Measurements from ENCODE around the gene C1orf216. TPM values are rescaled to one million over a fixed set of nuclear protein-coding genes. Genes with fewer than 3 reads are reported as not detected.

C1orf216 gene
- total RNA-seq, 1 experiment from 2014 or later = 10.1 TPM

DNA sequence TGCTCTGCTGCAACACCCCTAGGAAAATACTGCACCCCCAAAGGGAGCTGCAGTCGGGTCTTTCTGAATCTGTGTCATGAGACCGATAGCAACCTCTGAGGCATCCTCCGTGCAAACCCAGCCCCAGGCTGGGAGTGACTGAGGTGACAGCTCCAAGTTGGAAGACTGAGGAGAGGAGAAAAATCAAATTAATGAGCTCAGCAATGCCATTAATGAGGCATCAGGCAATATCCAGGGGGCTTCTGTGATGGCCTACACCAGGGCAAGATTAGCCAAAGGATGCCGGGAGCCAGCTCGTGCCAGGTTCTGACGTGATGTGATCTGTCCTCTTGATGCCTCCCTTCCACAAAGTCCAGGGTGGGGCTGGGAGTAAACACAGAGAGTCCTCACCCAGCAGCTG lies 46.6 kb downstream of the C1orf216 start:
- DNase-seq (ENCODE audit: low spot score) (no peak), ATAC-seq (no peak)
- ChIA-PET CTCF (no interaction called here), POLR2A (no interaction called here)
- H3K27me3 Mint-ChIP-seq (ENCODE audit: low read depth) = peaks cover 8% of the 10 kb centered on the region
- H3K9me3 Mint-ChIP-seq = no peaks in the 10 kb centered on the region
- peaks cover 4% of the 10 kb centered on the region for H3K4me1 Mint-ChIP-seq
- no peak for TF ChIP-seq NR2C2 (CRISPR knock-in tag; IDR thresholded peaks at IDR 0.05)
- no peak for TF ChIP-seq SOX15 (CRISPR knock-in tag; IDR thresholded peaks at IDR 0.05)
- TF ChIP-seq PREB (CRISPR knock-in tag; IDR thresholded peaks at IDR 0.05; ENCODE audit: borderline replicate concordance) = no peak
- no peak for TF ChIP-seq TCF7 (CRISPR knock-in tag; IDR thresholded peaks at IDR 0.05; ENCODE audit: low read depth)
- no peak for TF ChIP-seq IRF1 (CRISPR knock-in tag; IDR thresholded peaks at IDR 0.05)
- TF ChIP-seq, protein P1, sequence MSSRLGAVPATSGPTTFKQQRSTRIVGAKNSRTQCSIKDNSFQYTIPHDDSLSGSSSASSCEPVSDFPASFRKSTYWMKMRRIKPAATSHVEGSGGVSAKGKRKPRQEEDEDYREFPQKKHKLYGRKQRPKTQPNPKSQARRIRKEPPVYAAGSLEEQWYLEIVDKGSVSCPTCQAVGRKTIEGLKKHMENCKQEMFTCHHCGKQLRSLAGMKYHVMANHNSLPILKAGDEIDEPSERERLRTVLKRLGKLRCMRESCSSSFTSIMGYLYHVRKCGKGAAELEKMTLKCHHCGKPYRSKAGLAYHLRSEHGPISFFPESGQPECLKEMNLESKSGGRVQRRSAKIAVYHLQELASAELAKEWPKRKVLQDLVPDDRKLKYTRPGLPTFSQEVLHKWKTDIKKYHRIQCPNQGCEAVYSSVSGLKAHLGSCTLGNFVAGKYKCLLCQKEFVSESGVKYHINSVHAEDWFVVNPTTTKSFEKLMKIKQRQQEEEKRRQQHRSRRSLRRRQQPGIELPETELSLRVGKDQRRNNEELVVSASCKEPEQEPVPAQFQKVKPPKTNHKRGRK (CRISPR knock-in tag; IDR thresholded peaks at IDR 0.05; ENCODE audit: borderline replicate concordance) = no peak
- TF ChIP-seq, protein P2, sequence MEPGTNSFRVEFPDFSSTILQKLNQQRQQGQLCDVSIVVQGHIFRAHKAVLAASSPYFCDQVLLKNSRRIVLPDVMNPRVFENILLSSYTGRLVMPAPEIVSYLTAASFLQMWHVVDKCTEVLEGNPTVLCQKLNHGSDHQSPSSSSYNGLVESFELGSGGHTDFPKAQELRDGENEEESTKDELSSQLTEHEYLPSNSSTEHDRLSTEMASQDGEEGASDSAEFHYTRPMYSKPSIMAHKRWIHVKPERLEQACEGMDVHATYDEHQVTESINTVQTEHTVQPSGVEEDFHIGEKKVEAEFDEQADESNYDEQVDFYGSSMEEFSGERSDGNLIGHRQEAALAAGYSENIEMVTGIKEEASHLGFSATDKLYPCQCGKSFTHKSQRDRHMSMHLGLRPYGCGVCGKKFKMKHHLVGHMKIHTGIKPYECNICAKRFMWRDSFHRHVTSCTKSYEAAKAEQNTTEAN (CRISPR knock-in tag; IDR thresholded peaks at IDR 0.05) = no peak
- TF ChIP-seq SMAD4 (CRISPR knock-in tag; IDR thresholded peaks at IDR 0.05) = no peak
- no peak for TF ChIP-seq ZNF396 (CRISPR knock-in tag; IDR thresholded peaks at IDR 0.05; ENCODE audit: borderline replicate concordance)
- no peak for TF ChIP-seq ZNF263 (CRISPR knock-in tag; IDR thresholded peaks at IDR 0.05; ENCODE audit: low read depth)
- TF ChIP-seq ZNF671 (CRISPR knock-in tag; IDR thresholded peaks at IDR 0.05) = no peak
- no peak overlapping the region for H3K4me3 Mint-ChIP-seq
- H3K36me3 Mint-ChIP-seq = no peaks in the 10 kb centered on the region
- no peak overlapping the region for H3K27ac Mint-ChIP-seq

GRCh38 chr1:35668506-35668905 lies 50.2 kb downstream of the C1orf216 start:
- ATAC-seq = no peak
- H3K27ac Mint-ChIP-seq = no peak overlapping the region
- peaks cover 8% of the 10 kb centered on the region for H3K27me3 Mint-ChIP-seq (ENCODE audit: low read depth)
- H3K9me3 Mint-ChIP-seq = no peaks in the 10 kb centered on the region
- DNase-seq (ENCODE audit: low spot score) = no peak
- H3K36me3 Mint-ChIP-seq = no peaks in the 10 kb centered on the region
- ChIA-PET CTCF (interaction anchor here (0.5 to 3.1 kb wide), 2 partner anchors 47 to 62 kb away, joined by 6 to 16 read pairs; no protein-coding TSS in a partner anchor), POLR2A (no interaction called here)
- H3K4me1 Mint-ChIP-seq = peaks cover 12% of the 10 kb centered on the region
- TF ChIP-seq, protein P3, sequence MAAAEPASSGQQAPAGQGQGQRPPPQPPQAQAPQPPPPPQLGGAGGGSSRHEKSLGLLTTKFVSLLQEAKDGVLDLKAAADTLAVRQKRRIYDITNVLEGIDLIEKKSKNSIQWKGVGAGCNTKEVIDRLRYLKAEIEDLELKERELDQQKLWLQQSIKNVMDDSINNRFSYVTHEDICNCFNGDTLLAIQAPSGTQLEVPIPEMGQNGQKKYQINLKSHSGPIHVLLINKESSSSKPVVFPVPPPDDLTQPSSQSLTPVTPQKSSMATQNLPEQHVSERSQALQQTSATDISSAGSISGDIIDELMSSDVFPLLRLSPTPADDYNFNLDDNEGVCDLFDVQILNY (CRISPR knock-in tag; IDR thresholded peaks at IDR 0.05) = no peak
- H3K4me3 Mint-ChIP-seq = no peak overlapping the region

DNA sequence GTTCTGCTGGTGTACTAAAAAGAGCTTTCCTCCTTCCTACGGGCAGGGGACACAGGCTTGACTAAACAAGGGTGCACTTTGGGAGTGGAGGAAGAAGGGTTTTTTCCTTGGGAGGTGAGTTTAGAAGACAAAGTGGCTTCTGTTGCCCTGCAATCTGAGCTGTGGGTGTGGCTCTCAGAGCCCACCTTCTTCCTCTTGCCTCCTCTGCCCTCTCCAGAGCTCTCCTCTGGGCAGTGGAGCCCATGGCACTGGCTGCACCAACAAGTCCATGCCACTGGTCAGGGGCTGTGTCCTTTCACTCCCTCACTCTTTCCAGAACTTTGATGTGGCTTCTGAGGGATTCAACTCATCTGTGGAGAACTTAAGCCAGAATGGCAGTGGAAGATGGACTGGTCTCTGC lies 51.8 kb downstream of the C1orf216 start:
- no peak for DNase-seq (ENCODE audit: low spot score)
- POLR2A ChIA-PET = no interaction called here
- Mint-ChIP-seq H3K9me3 (no peaks in the 10 kb centered on the region), H3K4me3 (no peak overlapping the region), H3K4me1 (peaks cover 12% of the 10 kb centered on the region), H3K27me3 (ENCODE audit: low read depth) (peaks cover 6% of the 10 kb centered on the region), H3K27ac (no peak overlapping the region), H3K36me3 (no peaks in the 10 kb centered on the region)
- peak; percentile 51 for ATAC-seq
- no peak for TF ChIP-seq NR1H2 (CRISPR knock-in tag; IDR thresholded peaks at IDR 0.05)
- TF ChIP-seq, protein P3 (CRISPR knock-in tag; IDR thresholded peaks at IDR 0.05) = no peak
- TF ChIP-seq, protein P4, sequence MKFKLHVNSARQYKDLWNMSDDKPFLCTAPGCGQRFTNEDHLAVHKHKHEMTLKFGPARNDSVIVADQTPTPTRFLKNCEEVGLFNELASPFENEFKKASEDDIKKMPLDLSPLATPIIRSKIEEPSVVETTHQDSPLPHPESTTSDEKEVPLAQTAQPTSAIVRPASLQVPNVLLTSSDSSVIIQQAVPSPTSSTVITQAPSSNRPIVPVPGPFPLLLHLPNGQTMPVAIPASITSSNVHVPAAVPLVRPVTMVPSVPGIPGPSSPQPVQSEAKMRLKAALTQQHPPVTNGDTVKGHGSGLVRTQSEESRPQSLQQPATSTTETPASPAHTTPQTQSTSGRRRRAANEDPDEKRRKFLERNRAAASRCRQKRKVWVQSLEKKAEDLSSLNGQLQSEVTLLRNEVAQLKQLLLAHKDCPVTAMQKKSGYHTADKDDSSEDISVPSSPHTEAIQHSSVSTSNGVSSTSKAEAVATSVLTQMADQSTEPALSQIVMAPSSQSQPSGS (CRISPR knock-in tag; IDR thresholded peaks at IDR 0.05; ENCODE audit: borderline replicate concordance, low read depth) = no peak
- TF ChIP-seq TCF7 (CRISPR knock-in tag; IDR thresholded peaks at IDR 0.05; ENCODE audit: low read depth) = no peak
- TF ChIP-seq ZNF423 (CRISPR knock-in tag; IDR thresholded peaks at IDR 0.05) = no peak
- no peak for TF ChIP-seq MXD4 (CRISPR knock-in tag; IDR thresholded peaks at IDR 0.05; ENCODE audit: borderline replicate concordance)
- TF ChIP-seq IRF1 (CRISPR knock-in tag; IDR thresholded peaks at IDR 0.05) = no peak
- CTCF ChIA-PET = interaction anchor here (1.1 to 3.1 kb wide), 3 partner anchors 21 to 102 kb away, joined by 4 to 16 read pairs (median 4); no protein-coding TSS in a partner anchor

All from WTC11 (cell line).